HG03520 (cell line): ENCODE data around the gene FILIP1.
"Not testable (repeated sequence)": the region's sequence is repeated elsewhere in the genome, so short reads cannot be mapped to it uniquely, and the experiment has no call there.

Experiments used
- ATAC-seq: cut with Tn5 transposase; IDR thresholded peaks from one replicate; pipeline ENCODE4 v1.9.1; 2021; ENCODE audit warnings: mild to moderate bottlenecking, moderate library complexity; ENCODE audit not compliant: unreplicated experiment

The FILIP1 gene

GRCh38 chr6:75424618-75425548, 68.7 kb downstream of the FILIP1 start:
- no peak for ATAC-seq

DNA sequence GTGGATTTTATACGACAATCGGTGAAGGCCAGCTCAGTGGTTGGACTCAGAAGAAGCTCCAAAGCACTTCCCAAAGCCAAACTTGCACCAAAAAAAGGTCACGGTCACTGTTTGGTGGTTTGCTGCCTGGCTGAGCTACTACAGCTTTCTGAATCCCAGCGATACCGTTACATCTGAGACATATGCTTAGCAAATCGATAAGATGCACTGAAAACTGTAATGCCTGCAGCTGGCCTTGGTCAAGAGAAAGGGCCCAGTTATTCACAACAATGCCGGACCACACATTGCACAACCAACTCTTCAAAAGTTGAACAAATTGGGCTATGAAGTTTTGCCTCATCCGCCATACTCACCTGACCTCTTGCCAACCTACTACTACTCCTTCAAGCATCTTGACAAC, 70.2 kb downstream of the FILIP1 start:
- no peak for ATAC-seq

DNA sequence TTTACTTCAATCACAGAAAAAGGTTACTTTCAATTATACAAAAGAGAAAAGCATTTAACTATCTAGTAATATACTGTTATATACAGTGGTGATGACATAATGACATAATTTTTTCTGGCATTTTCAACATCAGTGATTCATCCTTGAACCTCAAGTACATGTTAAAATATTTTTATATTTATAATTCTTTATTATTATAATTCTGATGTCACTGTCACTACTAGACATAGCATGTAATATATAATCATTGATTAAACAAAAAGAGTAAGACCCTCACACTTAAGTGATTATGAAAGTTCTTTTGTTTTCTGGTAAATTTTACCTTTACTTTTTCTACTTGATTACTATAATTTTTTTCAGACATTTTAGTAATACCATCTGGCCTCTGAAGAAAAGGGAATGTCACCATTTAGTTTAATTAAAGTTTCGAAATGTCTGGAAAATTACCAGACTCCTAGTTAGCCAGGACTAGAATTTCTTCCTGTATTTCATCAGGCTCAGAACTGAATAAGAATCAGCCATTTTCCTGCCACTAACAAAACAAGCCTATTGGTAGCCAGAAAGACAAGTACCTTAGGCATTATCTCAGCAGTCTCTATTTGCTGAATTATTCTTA, 71.5 kb downstream of the FILIP1 start:
- no peak for ATAC-seq

DNA sequence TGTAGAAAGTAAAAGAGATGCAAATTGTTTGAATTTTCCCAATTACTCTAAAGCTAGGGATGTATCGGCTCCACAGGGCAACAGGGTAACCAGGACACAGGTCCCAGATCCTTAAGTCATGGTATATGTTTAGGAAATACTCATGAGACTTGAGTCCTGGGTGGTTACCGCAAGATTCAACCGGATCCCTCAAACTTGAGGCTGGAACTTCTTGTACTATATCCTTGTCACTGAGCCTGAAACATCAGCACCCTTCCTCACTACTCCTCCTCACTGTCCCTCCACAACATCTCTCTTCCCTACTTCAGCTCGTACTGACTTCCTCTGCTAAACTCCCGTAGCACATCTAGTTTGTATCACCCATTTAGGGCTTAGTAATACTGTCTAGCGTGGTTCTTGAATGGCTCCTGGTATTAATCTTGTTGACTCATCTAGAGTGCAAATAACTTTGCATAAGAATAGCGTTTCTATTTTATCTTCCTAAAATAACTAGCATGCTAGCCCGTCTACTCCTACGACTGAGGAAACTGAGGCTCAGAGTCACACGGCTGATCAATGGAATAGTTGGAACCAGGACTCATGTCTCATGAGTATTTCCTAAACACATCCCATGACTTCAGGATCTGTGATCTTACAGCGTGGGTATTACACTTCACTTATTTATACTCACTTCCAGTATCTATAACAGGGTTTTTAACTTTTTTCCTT, 72.1 kb downstream of the FILIP1 start:
- ATAC-seq, result no peak

- ATAC-seq, result no peak
These were observed 73.6 kb downstream of the FILIP1 start for GRCh38 chr6:75419980-75420379.

DNA sequence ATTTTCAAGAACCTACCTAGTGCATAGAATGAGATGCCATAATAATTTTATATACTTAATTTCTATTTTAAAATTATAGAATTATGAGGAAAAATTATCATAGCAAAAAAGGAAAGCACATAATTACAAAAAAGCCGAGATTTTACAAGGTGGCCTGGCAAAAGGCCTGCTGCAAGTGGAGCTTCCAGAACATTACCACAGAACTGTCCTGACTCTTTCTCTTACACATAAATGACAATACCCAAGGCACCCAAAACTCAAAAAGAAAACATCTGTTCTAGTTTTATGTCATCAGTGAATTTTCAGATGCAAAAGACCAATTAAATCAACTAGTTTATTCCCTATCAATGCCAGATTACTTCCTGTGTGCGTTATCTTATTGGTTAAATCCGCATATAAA, 74.2 kb downstream of the FILIP1 start:
- no peak for ATAC-seq

DNA sequence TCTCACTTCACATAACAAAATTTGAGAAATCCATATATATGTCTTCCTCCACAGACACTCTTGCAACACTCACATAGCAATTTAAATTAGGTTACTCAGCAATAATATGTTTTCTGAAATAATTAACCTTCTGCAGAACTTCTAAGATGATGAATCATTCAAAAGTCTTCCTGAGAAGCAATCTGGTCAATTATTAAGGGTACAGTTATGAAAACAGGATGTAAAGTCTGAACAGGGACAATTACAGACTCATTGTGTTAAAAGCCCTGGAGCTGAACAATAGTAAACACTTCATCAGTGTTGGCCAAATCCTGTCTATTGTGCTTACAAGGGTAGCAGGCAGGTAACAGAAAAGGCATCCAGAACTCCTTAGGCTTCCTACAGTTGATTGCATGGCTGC, 75.4 kb downstream of the FILIP1 start:
- ATAC-seq, result no peak

DNA sequence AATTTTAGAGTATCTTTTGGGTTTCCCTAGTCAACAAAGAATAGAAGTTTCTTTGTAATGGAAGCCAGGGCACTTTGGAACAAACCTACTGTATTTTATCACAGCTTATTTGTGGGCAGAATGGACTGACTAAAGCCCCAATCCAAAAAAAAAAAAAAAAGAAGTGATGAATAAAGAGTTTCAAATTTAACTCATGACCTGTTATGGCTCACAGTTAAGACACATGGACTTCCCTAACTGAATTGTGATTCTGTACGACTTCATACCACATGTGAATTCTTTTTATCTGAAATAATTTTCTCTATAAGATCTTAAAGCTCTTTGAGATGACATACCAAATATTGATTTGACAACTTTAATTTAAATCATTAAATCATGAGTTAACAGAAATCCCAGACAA, 77.2 kb downstream of the FILIP1 start:
- no peak for ATAC-seq

DNA sequence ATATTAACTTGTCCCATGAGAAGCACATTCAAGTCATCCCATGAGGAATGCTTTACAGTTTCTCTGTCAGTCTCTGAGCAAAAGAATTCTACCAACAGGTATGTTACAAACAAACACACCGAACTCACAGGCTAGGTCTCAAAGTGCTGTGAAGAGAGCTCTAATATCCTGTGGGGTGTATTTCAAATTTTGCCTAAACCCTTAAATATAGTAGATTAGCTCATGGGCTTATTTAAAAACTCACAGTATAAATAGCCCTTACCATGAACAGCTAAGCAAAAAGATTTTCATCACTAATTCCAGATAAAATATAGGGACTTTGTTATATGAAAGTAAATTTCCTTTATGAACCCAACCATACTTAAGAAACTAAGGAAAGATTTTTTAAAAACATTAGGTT, 77.8 kb downstream of the FILIP1 start:
- no peak for ATAC-seq

DNA sequence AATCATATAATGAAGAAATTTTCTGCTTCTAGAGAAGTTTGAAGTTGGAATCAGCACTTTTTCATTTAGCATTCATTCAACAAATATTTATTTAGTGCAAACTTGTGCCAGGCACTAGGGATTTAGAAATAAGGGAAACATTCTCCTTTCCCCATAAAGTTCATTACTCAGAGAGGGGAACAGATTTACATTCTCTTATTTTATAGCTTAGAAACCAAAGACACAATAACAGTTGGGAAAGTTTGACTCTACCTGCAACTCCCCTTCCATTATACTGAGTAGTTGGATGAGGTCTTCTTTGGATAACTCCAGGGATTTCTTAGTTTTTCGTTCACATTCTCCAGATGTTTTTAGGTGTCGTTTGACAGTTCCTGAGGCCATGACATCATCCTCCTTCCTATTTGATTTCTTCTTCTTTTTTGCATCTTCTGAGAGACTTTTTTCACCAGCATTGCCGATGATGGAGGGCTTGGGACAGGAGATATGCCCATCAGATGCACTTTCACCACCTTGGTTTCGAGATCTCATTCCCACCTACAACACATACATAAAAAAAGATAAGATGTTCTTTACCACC, 79.1 kb downstream of the FILIP1 start:
- no peak for ATAC-seq

DNA sequence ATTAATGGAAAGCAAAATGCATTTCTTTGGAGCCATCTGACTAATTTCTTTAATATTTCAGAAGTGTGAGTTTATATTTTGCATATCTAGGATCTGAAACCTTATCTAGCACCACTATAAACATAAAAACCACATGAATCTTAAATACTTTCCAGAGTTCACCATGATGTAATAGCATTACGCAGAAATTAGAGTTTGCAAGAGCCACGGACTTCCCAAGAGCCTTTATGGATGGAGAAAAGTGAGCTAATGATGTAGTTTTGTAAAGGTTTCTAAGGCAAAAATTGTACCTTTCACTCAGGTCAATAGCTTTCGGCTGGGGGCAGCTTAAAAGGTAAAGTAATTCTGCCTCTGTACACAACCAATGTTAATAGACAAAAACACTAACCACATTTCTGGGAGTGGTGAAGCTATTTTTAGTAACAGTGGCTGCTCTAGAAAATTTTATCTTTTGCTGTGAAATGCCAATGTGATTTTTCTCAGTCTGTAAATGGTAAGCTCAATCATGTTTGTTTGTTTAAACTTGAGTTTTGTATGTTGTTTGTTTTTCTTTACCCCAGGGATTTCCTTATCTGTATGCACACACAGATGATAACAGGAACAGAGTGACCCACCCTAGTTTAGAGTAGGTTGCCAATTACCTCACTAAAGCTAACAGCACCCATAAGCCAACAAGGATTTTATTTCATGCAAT, 80.5 kb downstream of the FILIP1 start:
- ATAC-seq, result no peak

DNA sequence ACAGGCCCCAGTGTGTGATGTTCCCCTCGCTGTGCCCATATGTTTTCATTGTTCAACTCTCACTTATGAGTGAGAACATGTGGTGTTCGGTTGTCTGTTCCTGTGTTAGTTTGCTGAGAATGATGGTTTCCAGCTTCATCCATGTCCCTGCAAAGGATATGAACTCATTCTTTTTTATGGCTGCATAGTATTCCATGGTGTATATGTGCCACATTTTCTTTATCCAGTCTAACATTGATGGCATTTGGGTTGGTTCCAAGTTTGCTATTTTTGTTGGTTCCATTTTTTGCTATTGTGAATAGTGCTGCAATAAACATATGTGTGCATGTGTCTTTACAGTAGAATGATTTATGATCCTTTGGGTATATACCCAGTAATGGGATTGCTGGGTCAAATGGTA, 83.0 kb downstream of the FILIP1 start:
- ATAC-seq, result not testable (repeated sequence)

- no peak for ATAC-seq
These were observed 83.7 kb downstream of the FILIP1 start for GRCh38 chr6:75409928-75410327.

DNA sequence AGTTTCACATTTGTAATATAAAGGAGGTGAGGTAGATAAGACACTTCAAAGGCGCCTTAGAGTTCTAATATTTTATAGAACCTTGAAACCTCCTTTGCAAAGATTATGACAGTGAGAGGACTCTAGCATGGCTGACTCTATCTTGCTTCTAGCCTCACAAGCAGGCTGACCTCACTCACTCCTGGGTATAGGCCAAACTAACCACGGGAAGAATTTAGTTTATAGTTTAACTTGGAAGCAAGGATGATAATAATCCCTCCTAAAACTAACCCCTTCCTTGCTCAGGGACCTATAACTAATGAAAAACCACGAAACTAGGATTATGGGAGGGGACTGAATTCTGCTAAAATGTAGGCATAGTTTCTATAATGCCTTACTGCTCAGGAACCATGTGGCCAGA, 84.3 kb downstream of the FILIP1 start:
- ATAC-seq, result no peak

DNA sequence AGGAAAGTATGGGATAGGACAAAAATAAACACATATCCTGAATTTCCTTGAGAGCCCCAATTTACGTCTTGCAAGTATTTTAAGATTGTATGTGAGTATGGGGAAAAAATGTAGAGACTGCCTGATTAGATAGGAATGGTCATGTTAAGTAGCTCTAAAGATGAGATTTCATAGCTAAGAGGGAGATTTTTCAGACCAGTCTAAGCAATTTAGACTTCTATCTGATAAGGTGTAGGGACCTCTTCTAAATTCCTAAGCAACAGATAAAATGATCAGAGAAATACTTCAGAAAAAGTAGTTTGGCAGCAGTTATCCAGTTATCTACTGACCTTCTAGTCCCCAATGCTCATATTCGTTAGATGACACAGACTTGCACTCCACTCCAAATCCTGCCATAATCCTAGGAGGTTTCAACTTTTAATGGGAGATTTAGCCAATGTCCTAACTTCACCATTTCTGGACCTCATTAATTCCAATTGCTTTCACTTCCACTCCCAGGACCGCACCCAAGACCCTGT, 90.0 kb downstream of the FILIP1 start:
- ATAC-seq, result no peak

DNA sequence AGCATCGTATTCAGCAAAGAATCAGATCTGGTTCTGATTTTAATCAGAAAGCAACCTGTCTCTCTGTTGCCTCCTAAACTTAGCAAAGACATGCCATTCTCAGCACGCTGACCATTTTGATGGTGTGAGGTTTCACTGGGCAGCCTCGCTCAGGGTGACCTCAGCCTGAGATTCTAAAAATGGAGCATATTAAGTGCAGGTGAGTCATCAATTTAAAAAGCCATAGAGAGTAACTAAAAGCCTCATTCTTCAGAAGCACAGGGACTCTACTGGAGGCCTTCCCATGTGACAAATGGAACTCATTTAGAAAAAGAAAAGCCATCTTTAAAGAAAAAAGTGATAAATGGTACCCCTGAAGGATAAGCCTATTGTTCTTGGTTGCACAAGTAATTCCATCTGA, 91.3 kb downstream of the FILIP1 start:
- no peak for ATAC-seq

- no peak for ATAC-seq
These were observed 95.7 kb downstream of the FILIP1 start for GRCh38 chr6:75397656-75398465.

GRCh38 chr6:75397171-75397570, 96.4 kb downstream of the FILIP1 start:
- no peak for ATAC-seq

- no peak for ATAC-seq
These were observed 97.4 kb downstream of the FILIP1 start for GRCh38 chr6:75396005-75396800.
